Epithelial cell of esophagus (primary cell): Measurements from ENCODE around the gene AP2A2.

Experiments used
- DNase-seq: peaks from one replicate; pipeline ENCODE4 v3.0.0; 2010; ENCODE audit warnings: low read depth
- H3K4me3 ChIP-seq: 2 replicates; pipeline ENCODE4 v1.5.1; 2011; ENCODE audit warnings: mild to moderate bottlenecking, low read length, control low read depth
- TF ChIP-seq, protein P1 (sequence below): IDR thresholded peaks from 2 replicates; pipeline ENCODE4 v1.5.1; 2011; ENCODE audit warnings: low read depth, mild to moderate bottlenecking, low read length, control low read depth, inconsistent platforms; ENCODE audit not compliant: insufficient read depth; ENCODE audit errors: missing control alignments

Gene AP2A2

DNA sequence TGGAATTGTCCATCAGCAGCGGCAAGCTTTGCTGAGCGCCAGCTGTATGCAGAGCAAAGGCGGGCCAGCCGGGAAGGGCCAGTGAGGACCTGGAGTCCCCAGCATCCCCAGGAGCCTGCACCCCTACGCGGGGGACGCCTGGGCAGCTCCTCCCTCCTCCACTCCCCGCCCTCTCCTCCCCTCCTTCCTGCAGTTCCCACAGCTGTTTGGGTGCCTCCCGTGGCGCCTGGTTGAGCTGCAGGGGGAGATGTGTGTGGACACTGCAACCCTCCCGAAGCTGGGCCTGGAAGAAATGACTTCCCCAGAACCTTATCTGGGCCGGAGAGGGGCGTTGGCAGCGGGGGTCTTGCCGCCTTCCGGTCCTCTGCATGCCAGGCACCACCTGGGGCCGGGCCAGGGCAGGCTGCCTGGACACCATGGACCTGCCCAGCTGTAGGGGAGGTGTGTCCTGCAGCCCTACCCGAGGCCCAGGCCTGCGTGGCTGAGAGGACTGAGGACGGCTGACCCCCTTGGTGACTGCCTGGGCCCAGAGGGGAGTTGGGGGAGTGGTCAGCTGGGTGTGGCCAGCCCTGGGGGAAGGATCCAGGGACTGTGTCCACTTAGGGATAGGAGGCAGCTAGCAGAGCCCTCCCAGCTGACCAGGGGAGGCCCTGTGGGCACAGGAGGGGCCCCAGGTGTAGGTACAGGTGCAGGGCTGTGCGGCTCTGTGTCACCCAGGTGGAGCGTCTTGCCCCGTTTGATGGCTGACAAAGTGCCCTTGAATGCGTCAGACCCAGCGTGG, 127.6 kb downstream of the AP2A2 start:
- TF ChIP-seq, protein P1, sequence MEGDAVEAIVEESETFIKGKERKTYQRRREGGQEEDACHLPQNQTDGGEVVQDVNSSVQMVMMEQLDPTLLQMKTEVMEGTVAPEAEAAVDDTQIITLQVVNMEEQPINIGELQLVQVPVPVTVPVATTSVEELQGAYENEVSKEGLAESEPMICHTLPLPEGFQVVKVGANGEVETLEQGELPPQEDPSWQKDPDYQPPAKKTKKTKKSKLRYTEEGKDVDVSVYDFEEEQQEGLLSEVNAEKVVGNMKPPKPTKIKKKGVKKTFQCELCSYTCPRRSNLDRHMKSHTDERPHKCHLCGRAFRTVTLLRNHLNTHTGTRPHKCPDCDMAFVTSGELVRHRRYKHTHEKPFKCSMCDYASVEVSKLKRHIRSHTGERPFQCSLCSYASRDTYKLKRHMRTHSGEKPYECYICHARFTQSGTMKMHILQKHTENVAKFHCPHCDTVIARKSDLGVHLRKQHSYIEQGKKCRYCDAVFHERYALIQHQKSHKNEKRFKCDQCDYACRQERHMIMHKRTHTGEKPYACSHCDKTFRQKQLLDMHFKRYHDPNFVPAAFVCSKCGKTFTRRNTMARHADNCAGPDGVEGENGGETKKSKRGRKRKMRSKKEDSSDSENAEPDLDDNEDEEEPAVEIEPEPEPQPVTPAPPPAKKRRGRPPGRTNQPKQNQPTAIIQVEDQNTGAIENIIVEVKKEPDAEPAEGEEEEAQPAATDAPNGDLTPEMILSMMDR, result no peak
- no peak for DNase-seq
- no peak overlapping the region for H3K4me3 ChIP-seq

DNA sequence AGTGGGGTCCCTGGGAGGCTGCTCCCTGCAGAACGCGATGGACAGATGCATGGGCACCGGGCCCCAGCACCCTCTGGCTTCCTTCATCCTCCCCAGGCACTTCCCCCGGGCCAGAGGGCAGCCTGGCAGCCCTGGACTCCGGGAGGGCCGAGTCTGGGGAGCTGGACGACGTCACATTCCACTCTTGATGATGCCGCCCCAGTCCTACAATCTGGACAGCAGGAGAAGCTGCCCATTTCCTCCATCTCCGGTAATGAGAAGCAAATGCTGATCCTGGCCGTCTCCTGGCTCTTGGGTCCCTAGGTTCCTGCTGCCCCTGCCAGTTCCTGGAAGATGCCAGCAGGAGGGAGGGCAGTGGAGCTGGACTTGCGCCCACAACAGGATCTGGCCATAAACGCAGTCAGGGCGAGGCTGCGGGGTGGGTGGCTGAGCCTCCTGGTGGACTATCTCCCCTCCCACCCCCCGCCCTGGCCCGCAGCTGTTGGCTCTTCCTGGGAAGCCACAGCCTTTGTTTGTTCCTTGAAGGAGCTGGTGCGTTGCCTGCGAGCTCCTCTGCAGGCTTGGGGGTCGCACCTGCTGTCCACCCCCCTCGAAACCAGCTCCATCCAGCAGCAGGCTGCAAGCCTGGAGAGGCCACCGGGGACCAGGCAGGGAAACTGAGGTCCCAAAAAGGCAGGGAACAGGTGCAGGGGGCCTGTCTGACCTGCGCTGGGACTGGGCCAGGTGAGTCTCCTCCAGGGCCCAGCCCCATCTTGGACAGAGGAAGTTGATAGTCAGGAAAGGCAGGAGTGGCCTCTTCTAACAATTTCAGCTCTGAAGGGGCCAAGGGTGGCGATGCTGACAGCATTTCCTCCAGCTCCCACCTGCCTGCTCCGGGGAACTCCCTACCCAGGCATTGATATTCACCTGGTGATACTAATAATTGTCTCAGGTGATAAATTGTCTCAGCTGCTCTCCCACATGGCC, 128.8 kb downstream of the AP2A2 start:
- no peak overlapping the region for H3K4me3 ChIP-seq
- TF ChIP-seq, protein P1, result no peak
- no peak for DNase-seq

DNA sequence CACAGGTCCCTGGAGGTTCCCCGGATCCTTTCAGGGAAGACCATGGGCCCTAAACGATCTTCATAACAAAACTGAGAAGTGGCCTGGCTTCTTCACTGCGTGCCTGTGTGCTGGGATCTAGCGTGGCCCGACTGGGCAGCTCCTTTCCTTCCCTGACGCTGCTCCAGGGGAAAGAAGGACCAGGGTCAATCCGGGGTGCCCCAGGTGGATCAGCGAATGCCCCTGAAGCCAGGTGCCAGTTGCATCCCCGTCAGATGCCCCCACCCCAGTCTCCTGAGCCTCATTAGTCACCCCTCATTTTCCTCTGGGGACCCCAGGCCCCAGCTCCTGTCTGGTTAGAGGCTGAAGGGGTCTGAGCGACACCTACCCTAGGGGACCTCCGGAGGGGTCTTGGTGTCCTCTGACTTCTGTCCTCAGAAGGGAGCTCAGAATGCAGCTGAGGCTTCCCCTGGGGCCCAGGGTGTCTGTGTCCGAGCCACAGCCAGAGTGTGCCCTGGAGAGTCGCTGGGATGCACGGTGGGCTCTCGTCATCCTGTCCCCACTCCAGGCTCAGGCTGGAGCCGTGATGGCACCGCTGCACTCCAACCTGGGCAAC, 129.5 kb downstream of the AP2A2 start:
- no peak for DNase-seq
- TF ChIP-seq, protein P1, result no peak
- no peak overlapping the region for H3K4me3 ChIP-seq

DNA sequence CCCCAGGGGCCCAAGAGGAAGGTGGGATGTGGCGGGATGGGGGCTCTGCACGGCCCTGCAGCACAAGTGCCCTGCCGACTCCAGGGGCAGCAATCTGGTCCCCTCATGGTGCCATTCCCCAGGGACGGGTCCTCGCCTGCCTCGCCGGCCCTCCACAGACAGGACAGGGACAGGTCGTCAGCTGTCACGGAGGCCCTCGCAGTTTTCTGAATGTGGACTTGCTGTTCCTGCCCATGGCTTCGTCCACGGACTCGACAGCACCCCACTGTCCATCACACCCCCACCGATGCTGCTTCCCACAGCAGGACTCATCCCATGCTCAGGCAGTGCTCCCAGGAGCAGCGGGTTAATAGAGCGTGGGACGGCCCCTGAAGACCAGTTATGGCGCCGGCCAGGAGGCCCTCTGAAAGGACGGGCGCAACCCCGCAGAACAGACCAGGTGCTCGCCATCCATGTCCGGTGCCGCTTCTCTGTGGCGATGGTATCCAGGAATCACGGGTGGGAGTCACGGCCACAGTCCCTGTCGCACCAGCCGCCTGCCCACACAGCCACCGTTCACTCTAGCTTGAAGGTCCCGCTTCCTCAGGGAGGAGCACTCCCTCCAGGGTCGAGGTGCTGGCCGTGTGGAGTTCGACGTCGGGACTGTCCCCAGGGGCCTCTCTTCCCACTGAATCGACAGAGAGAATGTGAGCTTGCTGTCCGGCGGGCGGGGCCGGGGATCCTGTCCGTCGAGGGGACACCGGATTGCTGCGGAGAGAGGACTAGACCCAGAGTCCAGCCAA, 130.5 kb downstream of the AP2A2 start:
- DNase-seq, result no peak
- no peak overlapping the region for H3K4me3 ChIP-seq

DNA sequence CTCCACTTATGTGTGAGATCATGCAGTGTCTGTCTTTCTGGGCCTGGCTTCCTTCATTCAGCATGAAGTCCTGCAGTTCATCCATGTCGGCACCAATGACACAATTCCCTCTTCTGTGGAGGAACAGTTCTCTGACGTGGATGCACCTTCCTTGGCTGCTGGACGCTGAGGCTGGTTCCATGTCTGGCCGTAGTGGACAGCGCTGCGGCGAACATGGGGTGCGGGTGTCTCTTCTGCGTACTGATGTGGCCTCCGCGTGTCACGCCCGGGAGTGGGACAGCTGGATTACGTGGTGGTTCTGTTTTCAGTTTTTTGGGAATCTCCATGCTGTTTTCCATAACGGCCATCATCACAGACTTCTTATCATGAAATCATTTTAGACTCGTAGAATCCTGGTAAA, 132.1 kb downstream of the AP2A2 start:
- no peak overlapping the region for H3K4me3 ChIP-seq
- no peak for DNase-seq
- TF ChIP-seq, protein P1, result no peak

More for the DNA sequence above, 130.5 kb downstream of the AP2A2 start:
- TF ChIP-seq, protein P1, result no peak

DNA sequence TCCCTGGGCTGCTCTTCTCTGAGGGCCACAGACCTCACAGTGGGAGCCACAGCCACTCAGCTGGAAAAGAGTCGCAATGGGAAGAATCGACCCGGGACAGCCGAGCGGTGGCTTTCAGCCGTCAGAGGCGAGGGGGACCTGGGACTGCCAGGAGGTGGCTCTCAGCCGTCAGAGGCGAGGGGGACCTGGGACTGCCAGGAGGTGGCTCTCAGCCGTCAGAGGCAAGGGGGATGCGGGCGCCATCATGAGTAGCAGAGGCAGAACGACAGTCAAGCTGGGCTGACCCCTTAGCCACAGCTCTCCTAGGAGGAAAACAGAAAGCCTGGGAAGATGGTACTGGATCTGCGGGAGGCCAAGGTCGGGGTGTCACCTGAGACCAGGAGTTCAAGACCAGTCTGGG, 134.1 kb downstream of the AP2A2 start:
- DNase-seq, result no peak
- no peak overlapping the region for H3K4me3 ChIP-seq
- TF ChIP-seq, protein P1, result no peak
